Ovary (tissue), 3 donors: Measurements from ENCODE around the gene TASP1.
"Not testable (repeated sequence)": the region's sequence is repeated elsewhere in the genome, so short reads cannot be mapped to it uniquely, and the experiment has no call there.

Experiments
- EP300 ChIP-seq: sonication (generic); formaldehyde crosslinking; IDR thresholded peaks from one replicate; pipeline ENCODE4 v1.6.1; 2017; ENCODE audit warnings: antibody characterized with exemption
- POLR2A ChIP-seq: fragments of 450-650 bp; IDR thresholded peaks from one replicate; pipeline ENCODE4 v1.6.1; 2017; ENCODE audit warnings: antibody characterized with exemption, mild to moderate bottlenecking, moderate library complexity
- TF ChIP-seq, protein P1 (sequence below), 3 donors: fragments of 450-650 bp in 2 of 3; fragments of 200-600 bp in 1 of 3; IDR thresholded peaks; one replicate each; pipeline versions ENCODE4 v1.5.1 to v1.8.0; 2016 to 2022; ENCODE audit warnings: antibody characterized with exemption in 3 of 3, mild to moderate bottlenecking in 1 of 3
- donor health status: DM: no; HTN: no; CAD: no.

DNA sequence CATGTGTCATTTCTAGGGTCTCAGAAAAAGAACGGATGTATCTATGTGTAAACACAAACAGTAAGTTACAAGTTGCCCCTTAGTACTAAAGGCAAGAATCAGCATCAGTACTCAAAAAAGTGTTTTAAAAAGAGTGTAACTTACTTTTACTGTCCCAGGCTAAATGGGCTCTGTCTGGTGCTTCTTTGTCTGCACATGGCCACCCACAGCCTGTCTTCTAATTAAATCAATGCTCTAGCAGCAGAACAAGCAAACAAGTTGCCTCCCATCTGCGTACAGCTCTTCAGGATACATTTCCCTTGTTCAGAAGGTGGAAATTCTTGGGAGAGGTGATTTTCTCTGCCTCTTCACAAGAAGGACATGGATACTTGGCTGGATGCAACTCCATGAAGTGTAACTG is 22.0 kb downstream of the TASP1 start:
- not testable (repeated sequence) for TF ChIP-seq POLR2A, EP300
- TF ChIP-seq, protein P1, sequence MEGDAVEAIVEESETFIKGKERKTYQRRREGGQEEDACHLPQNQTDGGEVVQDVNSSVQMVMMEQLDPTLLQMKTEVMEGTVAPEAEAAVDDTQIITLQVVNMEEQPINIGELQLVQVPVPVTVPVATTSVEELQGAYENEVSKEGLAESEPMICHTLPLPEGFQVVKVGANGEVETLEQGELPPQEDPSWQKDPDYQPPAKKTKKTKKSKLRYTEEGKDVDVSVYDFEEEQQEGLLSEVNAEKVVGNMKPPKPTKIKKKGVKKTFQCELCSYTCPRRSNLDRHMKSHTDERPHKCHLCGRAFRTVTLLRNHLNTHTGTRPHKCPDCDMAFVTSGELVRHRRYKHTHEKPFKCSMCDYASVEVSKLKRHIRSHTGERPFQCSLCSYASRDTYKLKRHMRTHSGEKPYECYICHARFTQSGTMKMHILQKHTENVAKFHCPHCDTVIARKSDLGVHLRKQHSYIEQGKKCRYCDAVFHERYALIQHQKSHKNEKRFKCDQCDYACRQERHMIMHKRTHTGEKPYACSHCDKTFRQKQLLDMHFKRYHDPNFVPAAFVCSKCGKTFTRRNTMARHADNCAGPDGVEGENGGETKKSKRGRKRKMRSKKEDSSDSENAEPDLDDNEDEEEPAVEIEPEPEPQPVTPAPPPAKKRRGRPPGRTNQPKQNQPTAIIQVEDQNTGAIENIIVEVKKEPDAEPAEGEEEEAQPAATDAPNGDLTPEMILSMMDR (IDR thresholded peaks at IDR 0.05) = not testable (repeated sequence)
